DOHH2 (cell line): ENCODE results near the gene EXOC3L1.

ENCODE experiments used
- EZH2phosphoT487 ChIP-seq: fragments of 200-600 bp; sonication (generic); IDR thresholded peaks from 2 replicates; pipeline ENCODE4 v1.6.1; 2017; ENCODE audit warnings: borderline replicate concordance, mild to moderate bottlenecking, antibody characterized with exemption, low read length, moderate library complexity, mixed read lengths
- TF ChIP-seq, protein P1 (sequence below): fragments of 200-600 bp; sonication (generic); IDR thresholded peaks from one replicate; pipeline ENCODE4 v1.5.1; 2014; ENCODE audit warnings: antibody characterized with exemption, mild to moderate bottlenecking, low read depth, low read length; ENCODE audit not compliant: poor library complexity, severe bottlenecking

GRCh38 chr16:67206129-67206837, 16.3 kb upstream of the EXOC3L1 start:
- TF ChIP-seq, protein P1, sequence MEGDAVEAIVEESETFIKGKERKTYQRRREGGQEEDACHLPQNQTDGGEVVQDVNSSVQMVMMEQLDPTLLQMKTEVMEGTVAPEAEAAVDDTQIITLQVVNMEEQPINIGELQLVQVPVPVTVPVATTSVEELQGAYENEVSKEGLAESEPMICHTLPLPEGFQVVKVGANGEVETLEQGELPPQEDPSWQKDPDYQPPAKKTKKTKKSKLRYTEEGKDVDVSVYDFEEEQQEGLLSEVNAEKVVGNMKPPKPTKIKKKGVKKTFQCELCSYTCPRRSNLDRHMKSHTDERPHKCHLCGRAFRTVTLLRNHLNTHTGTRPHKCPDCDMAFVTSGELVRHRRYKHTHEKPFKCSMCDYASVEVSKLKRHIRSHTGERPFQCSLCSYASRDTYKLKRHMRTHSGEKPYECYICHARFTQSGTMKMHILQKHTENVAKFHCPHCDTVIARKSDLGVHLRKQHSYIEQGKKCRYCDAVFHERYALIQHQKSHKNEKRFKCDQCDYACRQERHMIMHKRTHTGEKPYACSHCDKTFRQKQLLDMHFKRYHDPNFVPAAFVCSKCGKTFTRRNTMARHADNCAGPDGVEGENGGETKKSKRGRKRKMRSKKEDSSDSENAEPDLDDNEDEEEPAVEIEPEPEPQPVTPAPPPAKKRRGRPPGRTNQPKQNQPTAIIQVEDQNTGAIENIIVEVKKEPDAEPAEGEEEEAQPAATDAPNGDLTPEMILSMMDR = no peak
- TF ChIP-seq EZH2phosphoT487 = no peak
